ENCODE results near the gene CHST12. TPM values are rescaled to one million over a fixed set of nuclear protein-coding genes. Genes with fewer than 3 reads are reported as not detected.
A peak's percentile ranks its signal among the peaks of the same experiment; 100 is the strongest.

CHST12 gene
- total RNA-seq, 1 donor from 2014 or later: 8.2 TPM

DNA sequence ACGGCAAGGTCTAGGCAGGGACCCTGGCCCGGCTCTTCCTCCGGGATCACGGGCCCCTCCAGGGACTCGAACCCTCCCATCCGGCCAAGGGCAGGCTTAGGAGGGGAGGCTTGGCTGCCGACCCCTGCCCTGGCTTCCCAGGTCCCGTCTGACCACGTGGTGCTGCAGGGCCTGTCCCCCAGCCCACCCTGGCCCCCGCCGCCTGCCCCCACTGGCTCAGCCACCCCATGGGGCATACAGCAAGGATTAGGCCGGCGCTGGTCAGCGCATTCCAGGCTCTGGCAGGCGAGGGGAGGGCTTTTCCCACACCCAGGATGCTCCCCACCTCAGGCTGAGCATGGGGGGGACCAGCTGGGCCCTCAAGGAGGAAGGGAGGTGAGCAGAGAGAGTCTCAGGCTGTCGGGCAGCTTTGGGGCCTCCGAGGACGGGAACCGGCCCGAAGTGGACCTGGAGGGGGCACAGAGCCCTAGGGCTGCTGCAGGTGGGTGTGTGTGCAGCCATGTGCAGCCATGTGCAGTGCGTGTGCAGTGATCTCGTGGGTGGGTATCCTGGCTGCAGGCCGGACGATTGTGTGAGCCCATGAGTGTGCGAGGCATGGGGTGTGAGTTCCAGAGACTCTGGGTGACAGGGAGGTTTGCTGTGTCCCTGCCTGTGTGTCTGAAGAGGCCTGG, 73.5 kb downstream of the CHST12 start:
- ATAC-seq: no peak
- DNase-seq (ENCODE audit: low spot score): no peak

DNA sequence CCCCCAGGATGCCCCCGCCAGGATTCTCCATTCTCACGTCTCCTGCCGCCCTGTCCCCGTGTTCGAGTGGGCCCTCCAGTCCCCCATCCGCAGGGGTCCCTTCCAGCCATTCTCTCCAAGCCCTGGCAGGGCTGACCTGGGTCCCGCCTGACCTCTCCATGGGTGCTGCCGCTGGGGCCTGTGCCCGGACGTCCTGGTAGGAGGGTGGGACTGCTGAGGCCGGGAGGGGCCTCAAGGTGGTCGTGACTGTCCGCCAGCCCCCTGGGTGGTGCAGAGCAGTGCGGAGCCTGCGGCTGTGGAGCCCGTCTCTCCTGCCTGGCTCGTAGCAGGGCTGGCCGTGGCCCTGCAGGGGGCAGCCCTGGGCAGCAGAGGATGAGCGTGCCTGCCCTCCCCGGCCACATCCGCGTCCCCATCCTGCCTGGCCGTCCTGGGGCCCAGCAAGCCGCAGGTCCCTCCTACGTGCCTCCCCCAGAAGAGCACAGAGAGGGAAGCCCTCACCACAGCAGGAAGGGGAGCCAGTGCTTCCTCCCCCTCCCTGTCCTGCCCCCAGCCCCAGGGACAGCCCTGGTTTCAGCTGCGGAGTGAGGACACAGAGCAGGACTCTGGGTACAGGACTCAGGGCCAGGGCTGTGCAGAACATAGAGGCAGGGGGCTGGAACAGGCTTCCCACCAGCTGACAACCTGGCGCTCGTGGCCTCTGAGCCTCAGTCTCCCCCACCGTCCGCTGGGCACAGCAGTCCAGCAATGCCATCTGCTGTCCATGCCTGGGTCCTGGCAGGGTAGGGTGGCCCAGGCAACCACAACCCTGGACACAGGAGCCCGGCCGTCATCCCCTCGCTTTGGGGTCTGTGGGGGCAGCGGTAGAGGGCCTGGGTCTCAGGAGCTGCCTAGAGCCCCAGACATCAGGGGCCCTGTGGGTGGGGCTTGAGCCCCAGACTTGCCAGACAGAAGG, 74.3 kb downstream of the CHST12 start:
- DNase-seq (ENCODE audit: low spot score) (peak; percentile 56), ATAC-seq (peak; percentile 79)

DNA sequence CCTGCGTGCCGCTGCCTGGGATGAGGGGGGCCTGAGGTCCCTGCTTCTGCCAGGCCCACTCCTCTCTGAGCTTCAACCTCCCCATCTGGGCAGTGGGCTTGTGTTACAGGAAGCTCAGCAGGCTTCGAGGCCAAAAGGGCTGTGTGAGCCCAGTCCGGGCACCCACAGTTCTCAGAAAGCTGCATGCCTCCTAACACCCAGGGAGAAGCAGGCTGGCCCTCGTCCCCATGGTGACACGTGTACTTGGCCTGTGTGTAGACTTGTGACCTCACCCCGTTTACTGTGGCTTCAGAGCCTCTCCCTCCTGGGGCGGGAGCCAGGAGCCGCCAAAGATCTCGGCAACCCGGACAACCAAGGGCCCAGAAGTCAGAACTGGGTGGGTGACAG, 75.0 kb downstream of the CHST12 start:
- DNase-seq (ENCODE audit: low spot score): peak; percentile 72
- peak; percentile 81 for ATAC-seq

DNA sequence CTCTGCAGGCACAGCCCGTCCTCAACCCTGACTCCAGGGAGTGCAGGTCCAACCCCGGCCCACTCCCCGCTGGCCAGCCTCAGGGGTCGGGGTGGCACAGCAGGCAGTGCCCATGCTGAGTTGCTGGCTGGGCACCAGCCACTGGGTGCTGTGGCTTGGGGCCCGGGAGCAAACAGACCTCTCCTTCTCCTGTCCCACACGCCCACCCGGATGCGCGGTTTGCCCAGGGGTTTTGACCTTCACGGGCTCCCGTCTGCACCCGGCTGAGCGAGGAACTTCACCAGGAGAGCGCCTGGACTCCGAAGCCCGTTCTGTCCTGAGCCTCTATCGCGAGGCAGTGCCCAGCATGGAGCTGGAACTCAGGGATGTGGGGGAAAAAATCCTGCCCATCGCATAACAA, 75.4 kb downstream of the CHST12 start:
- peak; percentile 45 for ATAC-seq
- DNase-seq (ENCODE audit: low spot score): no peak

DNA sequence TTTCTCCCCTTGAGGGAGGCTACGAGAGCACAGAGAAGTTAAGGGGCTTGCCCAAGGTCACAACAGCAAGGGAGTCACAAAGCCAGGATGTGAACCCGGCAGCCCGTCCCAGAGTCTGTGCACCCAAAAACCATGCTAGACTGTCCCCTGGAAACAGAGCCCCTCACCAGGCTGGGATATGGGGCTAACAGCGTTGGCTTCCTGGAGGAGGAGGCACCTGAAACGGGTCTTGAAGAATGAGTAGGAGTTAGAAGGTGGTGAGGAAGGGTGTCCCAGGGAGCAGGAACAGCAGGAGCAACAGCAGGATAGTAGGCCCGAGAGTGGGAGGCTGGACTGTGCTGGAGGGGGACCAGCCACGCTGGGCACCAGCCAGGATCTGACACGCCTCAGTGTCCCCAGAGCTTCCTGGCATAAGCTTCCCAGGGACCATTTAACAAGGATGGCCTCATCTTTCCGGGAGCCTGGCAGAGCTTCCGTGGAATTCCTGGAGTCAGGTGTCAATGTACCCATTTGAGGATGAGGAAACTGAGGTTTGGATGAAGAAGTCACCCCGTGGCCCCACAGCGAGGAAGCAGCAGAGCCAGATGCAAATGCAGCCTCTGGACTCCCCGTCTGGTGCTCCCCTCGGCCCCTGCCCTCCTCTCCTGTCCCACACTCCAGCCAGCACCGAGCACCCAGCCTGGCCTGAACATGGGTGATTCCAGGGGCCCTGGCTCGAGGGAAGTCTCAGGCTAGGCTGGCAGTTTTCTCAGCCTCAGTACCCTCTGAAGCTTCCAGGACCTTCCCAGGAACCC, 76.1 kb downstream of the CHST12 start:
- no peak for ATAC-seq
- DNase-seq (ENCODE audit: low spot score): no peak

DNA sequence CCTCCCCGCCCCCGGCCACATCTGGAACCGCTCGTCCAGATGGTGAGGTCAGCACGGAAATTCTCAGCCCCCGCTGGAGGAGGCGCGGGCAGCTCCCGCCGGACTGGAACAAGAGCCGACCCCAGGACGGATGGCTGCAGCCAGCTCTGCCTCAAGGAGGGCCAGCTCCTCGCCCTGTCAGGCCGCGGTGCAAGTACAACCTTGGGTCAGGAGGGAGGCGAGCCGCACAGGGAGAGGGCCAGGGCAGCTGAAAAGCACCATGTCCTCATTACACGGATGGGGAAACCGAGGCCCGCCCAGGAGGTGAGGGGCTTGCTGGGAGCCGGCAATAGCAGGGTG, 76.6 kb downstream of the CHST12 start:
- no peak for ATAC-seq
- DNase-seq (ENCODE audit: low spot score): peak; percentile 42

DNA sequence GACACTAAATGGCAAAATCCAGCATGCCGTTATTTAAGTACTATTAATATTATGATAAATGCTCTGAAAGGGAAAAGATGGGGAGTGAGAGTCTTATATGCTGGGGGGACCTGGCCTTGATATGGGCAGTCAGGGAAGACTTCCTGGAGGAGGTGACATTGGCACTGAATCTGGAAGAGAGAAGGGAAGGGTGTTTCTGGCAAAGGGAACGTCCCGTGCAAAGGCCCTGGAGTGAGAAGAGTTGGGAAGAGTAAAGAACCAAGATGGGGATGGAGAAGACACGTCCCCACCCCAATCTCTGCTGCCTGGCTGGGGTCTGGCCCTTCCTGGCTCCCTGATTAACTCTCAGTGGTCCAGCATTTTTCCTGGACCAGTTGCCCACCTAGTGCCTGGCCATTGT, 77.8 kb downstream of the CHST12 start:
- no peak for ATAC-seq

DNA sequence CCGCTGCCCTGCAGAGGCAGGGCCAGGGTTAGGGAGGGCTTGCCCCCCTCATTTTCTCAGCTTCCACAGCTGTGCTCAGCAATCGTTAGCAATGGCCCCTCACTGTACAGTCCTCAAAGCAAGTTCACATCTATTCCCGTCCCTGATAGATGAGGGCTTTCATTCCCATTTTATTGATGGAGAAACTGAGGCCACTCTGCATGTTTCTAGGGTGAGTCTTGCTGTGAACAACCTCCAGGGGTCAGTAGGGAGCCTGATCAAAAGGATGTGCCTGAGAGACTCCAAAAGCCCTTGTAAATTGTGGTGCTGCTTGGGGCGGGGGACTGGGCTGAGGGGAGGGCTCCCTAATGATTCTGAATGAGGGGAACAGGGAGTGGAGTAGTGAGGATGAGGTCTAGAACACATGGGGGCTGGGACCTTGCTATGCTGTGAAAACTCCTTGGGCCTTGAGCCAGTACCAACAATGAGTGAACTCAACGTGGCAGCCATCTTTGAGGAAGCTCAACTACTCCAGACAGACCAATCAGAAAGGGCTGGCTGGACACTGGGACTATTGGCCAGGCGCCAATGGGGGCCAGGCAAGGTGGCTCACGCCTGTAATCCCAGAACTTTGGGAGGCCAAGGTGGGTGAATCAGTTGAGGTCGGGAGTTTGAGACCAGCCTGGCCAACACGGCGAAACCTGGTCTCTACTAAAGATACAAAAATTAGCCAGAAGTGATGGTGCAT, 79.5 kb downstream of the CHST12 start:
- DNase-seq (ENCODE audit: low spot score) (no peak), ATAC-seq (no peak)

More for the DNA sequence above, 77.8 kb downstream of the CHST12 start:
- DNase-seq (ENCODE audit: low spot score): no peak

DNA sequence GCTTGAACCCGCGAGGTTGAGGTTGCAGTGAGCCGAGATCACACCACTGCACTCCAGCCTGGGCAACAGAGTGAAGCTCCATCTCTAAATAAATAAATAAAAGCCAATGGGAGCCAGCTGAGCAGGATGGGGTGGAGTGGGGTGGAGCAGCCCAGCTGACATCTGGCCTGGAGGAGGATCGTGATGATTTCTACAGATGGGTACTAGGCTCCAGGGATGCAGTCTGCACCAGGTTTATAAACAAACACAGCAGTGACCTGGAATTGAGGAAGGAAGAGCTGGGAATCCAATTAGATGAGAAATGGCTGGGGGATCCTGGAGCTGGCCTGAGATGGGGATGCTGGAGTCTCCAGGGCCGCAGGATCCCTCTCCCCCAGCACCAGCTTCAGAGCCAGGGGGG, 80.1 kb downstream of the CHST12 start:
- ATAC-seq: no peak
- no peak for DNase-seq (ENCODE audit: low spot score)

DNA sequence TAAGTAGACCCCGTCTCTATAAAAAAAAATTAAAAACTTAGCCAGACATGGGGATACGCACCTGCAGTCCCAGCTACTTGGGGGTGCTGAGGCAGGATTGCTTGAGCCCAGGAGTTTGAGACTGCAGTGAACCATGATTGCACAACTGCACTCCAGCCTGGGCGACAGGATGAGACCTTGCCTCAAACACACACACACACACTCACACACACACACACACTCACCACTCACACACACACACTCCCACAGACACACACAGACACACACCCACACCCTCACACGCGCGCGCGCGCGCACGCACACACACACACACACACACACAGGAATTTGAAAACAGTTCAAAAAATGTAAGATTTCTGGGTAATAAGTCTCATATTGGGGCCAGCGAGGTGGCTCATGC, 81.5 kb downstream of the CHST12 start:
- no peak for DNase-seq (ENCODE audit: low spot score)
- ATAC-seq: no peak

DNA sequence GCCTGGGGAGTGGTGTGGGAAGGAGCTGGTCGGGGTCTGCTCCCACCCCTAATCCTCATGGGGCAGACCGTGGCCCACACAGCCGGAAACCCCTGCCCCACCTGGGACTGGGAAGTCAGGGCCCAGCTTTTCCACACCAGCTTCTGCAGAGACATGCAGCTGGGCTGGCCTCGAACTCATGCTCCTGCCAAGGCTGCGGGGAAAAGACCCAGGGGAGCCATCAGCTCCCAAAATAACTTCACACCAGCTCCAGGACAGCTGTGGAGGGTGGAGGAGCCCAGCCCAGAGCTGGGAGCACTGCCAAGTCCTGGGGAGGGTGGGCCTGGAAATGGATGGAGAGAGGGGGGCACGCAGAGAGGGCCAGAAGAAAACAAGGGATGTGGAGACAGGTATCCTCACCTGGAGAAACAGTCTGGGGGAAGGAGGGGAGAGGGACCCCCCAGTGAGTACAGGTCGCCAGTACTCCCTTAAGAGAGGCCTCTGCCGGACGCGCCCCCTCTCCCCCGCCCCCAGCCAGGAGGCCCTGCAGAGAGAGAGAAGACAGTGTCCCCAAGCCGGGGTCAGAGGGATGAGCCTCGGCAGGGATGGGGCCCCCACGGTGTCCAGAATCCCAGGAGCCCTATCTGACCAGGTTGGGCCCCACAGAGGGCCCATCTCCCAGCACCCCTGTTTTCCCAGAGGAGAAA, 84.3 kb downstream of the CHST12 start:
- DNase-seq (ENCODE audit: low spot score) (no peak), ATAC-seq (no peak)

DNA sequence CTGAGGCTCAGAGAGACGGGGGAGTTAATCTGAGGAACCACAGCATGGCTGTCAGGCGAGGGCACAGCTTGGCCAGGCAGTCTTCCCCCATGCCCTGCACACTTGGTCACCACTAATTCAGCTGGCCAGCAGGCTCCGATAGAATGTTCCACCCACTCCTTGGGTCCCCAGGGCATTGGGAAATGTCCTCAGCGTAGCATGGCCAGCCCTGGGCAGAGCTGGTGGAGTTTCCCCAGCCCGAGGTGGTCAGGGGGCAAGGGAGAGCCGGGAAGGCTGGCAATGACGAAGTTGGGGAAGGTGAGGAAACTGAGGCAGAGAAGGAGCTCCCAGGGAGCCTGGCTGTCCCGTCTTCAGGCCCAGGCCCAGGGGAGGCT, 84.8 kb downstream of the CHST12 start:
- DNase-seq (ENCODE audit: low spot score) (no peak), ATAC-seq (no peak)

DNA sequence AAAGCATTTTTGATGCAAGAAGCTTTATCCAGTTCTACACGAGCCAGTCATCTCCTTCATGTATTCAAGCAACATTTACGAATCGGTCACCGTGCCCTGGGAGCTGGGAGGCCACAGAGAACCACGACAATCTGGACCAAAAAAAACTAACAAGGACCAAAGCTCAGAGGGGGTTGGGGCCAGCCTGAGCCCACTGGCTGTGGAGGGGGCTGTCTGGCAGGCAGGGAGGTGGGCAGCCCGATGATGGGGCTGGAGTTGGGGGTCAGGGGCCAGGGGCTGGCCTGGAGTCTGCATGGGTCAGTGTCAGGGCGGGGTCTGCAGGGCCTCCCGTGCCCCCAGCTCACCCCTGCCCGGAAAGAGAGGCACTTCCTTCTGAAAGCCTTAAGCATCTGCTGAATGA, 85.3 kb downstream of the CHST12 start:
- no peak for DNase-seq (ENCODE audit: low spot score)
- no peak for ATAC-seq

DNA sequence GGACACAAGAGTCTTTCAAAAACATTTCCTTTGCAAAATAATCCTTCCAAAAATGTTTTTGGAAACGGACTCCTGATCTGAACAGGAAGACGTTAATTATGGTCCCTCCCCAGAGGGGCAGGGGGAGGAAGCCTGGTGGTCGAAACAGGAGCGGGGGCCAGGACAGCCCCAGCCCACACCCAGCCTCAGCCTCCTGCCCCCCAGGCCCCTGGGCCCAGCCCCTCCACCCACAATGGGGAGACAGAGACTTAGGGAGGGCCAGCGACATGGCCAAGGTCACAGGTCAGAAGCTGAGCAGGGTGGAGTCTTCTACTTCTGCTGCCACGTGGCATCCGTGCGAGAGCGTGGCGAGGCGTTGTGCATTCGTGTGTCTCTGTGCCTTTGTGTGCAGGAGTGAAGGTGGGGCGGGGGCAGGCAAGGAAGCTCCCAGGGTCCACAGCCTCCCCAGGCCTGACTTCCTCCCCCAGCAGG, 86.8 kb downstream of the CHST12 start:
- DNase-seq (ENCODE audit: low spot score): no peak
- no peak for ATAC-seq

DNA sequence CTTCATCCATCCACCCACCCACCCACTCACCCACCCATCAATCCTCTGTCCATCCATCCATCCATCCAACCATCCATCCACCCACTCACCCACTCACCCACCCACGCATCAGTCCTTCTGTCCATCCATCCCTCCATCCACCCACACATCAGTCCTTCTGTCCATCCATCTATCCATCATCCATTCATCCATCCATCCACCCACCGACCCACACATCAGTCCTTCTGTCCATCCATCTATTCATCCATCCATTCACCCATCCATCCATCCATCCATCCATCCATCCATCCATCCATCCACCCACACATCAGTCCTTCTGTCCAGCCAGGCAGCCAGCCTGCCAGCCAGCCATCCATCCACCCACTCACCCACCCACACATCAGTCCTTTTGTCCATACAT, 88.6 kb downstream of the CHST12 start:
- ATAC-seq (no peak), DNase-seq (ENCODE audit: low spot score) (no peak)

DNA sequence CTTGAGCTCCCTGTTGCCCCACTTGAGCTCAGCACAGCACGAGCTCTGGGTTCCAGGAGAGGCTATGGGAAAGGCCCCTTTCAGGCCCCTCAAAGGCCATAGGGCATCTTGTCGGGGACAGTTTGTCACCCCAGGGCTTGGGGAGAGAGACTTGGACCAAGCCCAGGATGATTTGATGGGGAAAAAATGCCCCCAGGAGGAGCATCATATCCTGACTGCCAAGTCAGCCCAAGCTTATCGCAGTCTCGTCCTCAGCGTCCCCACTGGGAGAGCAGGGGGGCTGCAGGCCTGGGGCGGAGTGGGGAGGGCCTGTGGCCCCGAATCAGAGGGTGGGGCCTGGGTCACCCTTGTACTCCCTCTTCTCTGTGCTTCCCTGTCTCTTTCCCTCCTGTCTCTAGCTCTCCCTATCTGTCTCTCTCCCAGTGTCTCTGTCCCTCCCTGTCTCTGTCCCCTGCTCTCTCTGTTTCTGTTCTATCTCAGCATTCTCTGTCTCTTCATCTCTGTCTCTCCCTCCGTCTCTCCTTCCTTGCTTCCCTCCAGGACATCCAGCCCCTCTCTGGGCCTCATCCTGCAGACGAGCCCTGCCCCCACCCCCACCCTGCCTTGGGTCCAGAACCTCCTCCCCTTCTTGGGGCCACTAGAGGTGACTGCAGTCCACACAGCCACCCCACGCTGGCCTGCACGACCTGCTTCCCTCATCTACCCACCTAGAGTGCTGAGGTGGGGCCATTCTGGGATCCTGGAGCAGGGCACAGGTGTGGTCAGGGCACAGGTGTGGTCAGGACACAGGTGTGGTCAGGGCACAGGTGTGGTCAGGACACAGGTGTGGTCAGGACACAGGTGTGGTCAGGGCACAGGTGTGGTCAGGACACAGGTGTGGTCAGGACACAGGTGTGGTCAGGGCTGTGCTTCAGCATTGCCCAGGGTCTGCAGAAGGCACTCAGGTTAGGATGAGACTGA, 90.1 kb downstream of the CHST12 start:
- ATAC-seq: no peak

DNA sequence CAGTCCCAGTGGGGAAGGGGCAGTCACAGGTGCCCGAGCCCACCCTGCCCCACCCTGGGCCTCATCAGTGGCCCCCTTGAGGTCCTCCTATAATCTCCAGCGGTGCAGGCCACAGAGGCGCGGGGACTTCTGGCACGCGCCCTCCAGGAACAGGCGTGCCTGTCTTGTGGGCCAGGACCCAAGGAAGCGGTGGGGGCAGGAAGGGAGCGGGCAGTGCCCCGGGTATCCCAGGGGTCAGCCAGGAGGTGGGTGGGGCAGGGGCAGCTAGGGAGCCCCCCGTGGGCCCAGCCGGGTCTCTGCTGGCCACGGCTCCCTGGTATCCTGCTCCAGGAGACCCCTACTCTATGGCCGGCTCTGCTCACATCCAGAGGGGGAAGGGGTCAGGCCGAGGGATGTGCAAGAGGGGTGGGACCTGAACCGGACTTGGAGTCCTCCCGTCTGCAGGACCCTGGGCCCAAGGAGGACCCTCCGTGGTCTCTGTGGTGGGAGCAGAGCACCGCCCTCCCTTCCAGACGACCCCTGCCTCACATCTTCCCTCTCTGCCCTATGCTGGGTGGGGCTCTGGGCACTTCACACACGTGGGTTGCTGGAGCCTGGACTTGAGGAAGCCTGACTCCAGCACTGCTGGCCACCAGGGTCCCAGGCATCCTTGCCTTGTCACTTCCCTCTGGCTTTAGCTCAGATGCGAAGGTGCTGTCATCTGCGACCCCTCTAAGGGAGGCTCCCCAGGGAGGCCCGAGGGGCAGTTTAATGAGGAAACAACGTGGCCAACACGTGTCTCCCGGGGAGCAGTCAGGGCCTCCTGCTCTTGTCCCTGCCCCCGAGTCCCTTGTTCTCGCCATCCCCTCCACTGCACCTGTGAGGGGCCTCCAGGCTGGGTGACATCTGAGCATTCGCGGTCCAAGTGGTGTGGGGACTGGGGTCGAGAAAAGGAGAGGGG, 91.0 kb downstream of the CHST12 start:
- no peak for DNase-seq (ENCODE audit: low spot score)
- peak; percentile 24 for ATAC-seq

More for the DNA sequence above, 90.1 kb downstream of the CHST12 start:
- no peak for DNase-seq (ENCODE audit: low spot score)
